Keratinocyte (primary cell): ENCODE results near the gene MMRN2. TPM values are rescaled to one million over a fixed set of nuclear protein-coding genes. Genes with fewer than 3 reads are reported as not detected.
"Not testable (repeated sequence)": the region's sequence is repeated elsewhere in the genome, so short reads cannot be mapped to it uniquely, and the experiment has no call there.

Source experiments
- DNase-seq: peaks from one replicate; pipeline ENCODE4 v3.0.0-alpha.2; 2011; ENCODE audit warnings: low read depth, missing footprints, low spot score
- FAIRE-seq: peaks from 2 replicates; lab custom pipeline; 2011; peaks lifted over from hg19 to GRCh38; lab: Jason Lieb, UNC
- H2AFZ ChIP-seq: 2 replicates; pipeline ENCODE4 v1.6.0; 2012; ENCODE audit warnings: low read length, control low read depth, inconsistent platforms; ENCODE audit not compliant: control insufficient read depth
- H3K27ac ChIP-seq: 2 replicates; pipeline ENCODE4 v1.5.1; 2011; ENCODE audit warnings: low read length; ENCODE audit not compliant: control insufficient read depth, insufficient read depth
- H3K27me3 ChIP-seq: 3 replicates; pipeline ENCODE4 v1.6.0; 2011; ENCODE audit warnings: low read length; ENCODE audit not compliant: control insufficient read depth, insufficient read depth; ENCODE audit errors: extremely low read depth
- H3K36me3 ChIP-seq, 2 experiments: 2 replicates in 1 of 2; 3 replicates in 1 of 2; pipeline ENCODE4 v1.5.1; 2011; ENCODE audit warnings: low read length in 2 of 2, mild to moderate bottlenecking in 1 of 2; ENCODE audit not compliant: control insufficient read depth in 2 of 2, insufficient read depth in 2 of 2; ENCODE audit errors: extremely low read depth in 1 of 2
- H3K4me1 ChIP-seq: 3 replicates; pipeline ENCODE4 v1.5.1; 2011; ENCODE audit warnings: low read length; ENCODE audit not compliant: control insufficient read depth, insufficient read depth; ENCODE audit errors: extremely low read depth
- H3K4me2 ChIP-seq: 3 replicates; pipeline ENCODE4 v1.6.0; 2011; ENCODE audit warnings: low read depth, low read length; ENCODE audit not compliant: control insufficient read depth, insufficient read depth; ENCODE audit errors: extremely low read depth
- H3K4me3 ChIP-seq, 3 experiments: fragments of 200-600 bp in 1 of 3; sonication (generic) in 1 of 3; 2 replicates in 2 of 3; 3 replicates in 1 of 3; pipeline ENCODE4 v1.5.1; 2011 to 2016; ENCODE audit warnings: low read length in 3 of 3, mild to moderate bottlenecking in 3 of 3, control low read depth in 2 of 3, inconsistent platforms in 1 of 3, low read depth in 1 of 3, mixed read lengths in 1 of 3, mixed run types in 1 of 3, moderate library complexity in 1 of 3; ENCODE audit not compliant: control insufficient read depth in 2 of 3, insufficient read depth in 2 of 3; ENCODE audit errors: extremely low read depth in 1 of 3
- H3K79me2 ChIP-seq: 2 replicates; pipeline ENCODE4 v1.6.0; 2012; ENCODE audit warnings: low read length; ENCODE audit not compliant: control insufficient read depth, insufficient read depth
- H3K9ac ChIP-seq: 3 replicates; pipeline ENCODE4 v1.6.0; 2011; ENCODE audit warnings: low read length; ENCODE audit not compliant: control insufficient read depth, insufficient read depth; ENCODE audit errors: extremely low read depth
- H3K9me1 ChIP-seq: 3 replicates; pipeline ENCODE4 v1.6.0; 2011; ENCODE audit warnings: low read length; ENCODE audit not compliant: control insufficient read depth, insufficient read depth; ENCODE audit errors: extremely low read depth
- H3K9me3 ChIP-seq: 2 replicates; pipeline ENCODE4 v1.5.1; 2012; ENCODE audit warnings: low read depth, low read length; ENCODE audit not compliant: control insufficient read depth
- H4K20me1 ChIP-seq: 3 replicates; pipeline ENCODE4 v1.6.0; 2011; ENCODE audit warnings: low read length; ENCODE audit not compliant: control insufficient read depth, insufficient read depth; ENCODE audit errors: extremely low read depth
- CTCF ChIP-seq, 3 experiments: IDR thresholded peaks in 1 of 3; conservative IDR thresholded peaks in 1 of 3; optimal IDR thresholded peaks in 1 of 3; 2 replicates in 2 of 3; 3 replicates in 1 of 3; pipeline versions ENCODE3 to v1.5.1; 2011; ENCODE audit warnings: low read length in 3 of 3, mild to moderate bottlenecking in 3 of 3, moderate library complexity in 2 of 3, control low read depth in 1 of 3, inconsistent platforms in 1 of 3; ENCODE audit not compliant: insufficient read depth in 2 of 3; ENCODE audit errors: extremely low read depth in 1 of 3
- EZH2 ChIP-seq: IDR thresholded peaks from one replicate; pipeline ENCODE4 v1.6.1; 2012; ENCODE audit warnings: inconsistent platforms, mild to moderate bottlenecking, low read length, moderate library complexity
- dilution Hi-C: fragments of 300-500 bp; cut with MboI; formaldehyde crosslinking; loops from one replicate; pipeline ENCODE4 v1.7.0; 2020; ENCODE audit warnings: low sequenced_read_pairs; ENCODE audit not compliant: extremely low pct_ligation_motif_present
- polyA plus RNA-seq, 5 experiments: library from polyadenylated mRNA; depleted of rRNA in 3 of 5; stranded (reverse) in 3 of 5; stranded (forward) in 1 of 5; unstranded in 1 of 5; fragments of >200 nt; gene quantifications; 1 replicate in 1 of 5; 2 replicates in 3 of 5; 3 replicates in 1 of 5; pipeline versions ENCODE4 v1.2.1 to v1.2.3, GENCODE V29; 2011 to 2012; ENCODE audit warnings: missing spikeins in 2 of 5, low read depth in 1 of 5, low replicate concordance in 1 of 5

Gene MMRN2
- polyA plus RNA-seq, 1 donor (not counting 4 experiments of a cell fraction or from before 2014, with no cell fraction given), result 13.8 TPM

- Histone ChIP-seq H3K27me3 (no peaks in the 10 kb centered on the region), H3K4me1 (peaks cover 12% of the 10 kb centered on the region), H3K4me3 (no peak overlapping the region), H3K9me3 (no peaks in the 10 kb centered on the region), H2AFZ (no peak overlapping the region), H3K9me1 (no peaks in the 10 kb centered on the region), H3K9ac (no peak overlapping the region), H3K36me3 (no peaks in the 10 kb centered on the region), H3K27ac (no peak overlapping the region), H3K4me2 (no peak overlapping the region), H4K20me1 (no peaks in the 10 kb centered on the region), H3K79me2 (no peaks in the 10 kb centered on the region)
- DNase-seq (no peak), FAIRE-seq (no peak)
- TF ChIP-seq CTCF (optimal IDR thresholded peaks at IDR 0.05 in 1 of 3, IDR thresholded peaks at IDR 0.05 in 1 of 3, conservative IDR thresholded peaks at IDR 0.05 in 1 of 3; ENCODE audit: extremely low read depth in 1 of 3, insufficient read depth in 2 of 3, low read length in 3 of 3) (no peak), EZH2 (no peak)
- dilution Hi-C loops, result no loop called here
Observed at GRCh38 chr10:86979977-86980448, 22.6 kb upstream of the MMRN2 start.

GRCh38 chr10:86979296-86979818 is 21.9 kb upstream of the MMRN2 start:
- no peak for TF ChIP-seq CTCF (optimal IDR thresholded peaks at IDR 0.05 in 1 of 3, IDR thresholded peaks at IDR 0.05 in 1 of 3, conservative IDR thresholded peaks at IDR 0.05 in 1 of 3; ENCODE audit: extremely low read depth in 1 of 3, insufficient read depth in 2 of 3, low read length in 3 of 3)
- TF ChIP-seq EZH2, result no peak
- no peaks in the 10 kb centered on the region for H3K36me3 ChIP-seq
- DNase-seq (no peak), FAIRE-seq (no peak)
- dilution Hi-C loops, result no loop called here
- H4K20me1 ChIP-seq, result no peaks in the 10 kb centered on the region
- no peaks in the 10 kb centered on the region for H3K27me3 ChIP-seq
- no peak overlapping the region for H3K9ac ChIP-seq
- no peak overlapping the region for H2AFZ ChIP-seq
- no peak overlapping the region for H3K4me3 ChIP-seq
- H3K4me1 ChIP-seq, result peaks cover 19% of the 10 kb centered on the region
- no peak overlapping the region for H3K27ac ChIP-seq
- H3K4me2 ChIP-seq, result no peak overlapping the region
- no peaks in the 10 kb centered on the region for H3K9me1 ChIP-seq
- H3K9me3 ChIP-seq, result no peaks in the 10 kb centered on the region
- H3K79me2 ChIP-seq, result no peaks in the 10 kb centered on the region

DNA sequence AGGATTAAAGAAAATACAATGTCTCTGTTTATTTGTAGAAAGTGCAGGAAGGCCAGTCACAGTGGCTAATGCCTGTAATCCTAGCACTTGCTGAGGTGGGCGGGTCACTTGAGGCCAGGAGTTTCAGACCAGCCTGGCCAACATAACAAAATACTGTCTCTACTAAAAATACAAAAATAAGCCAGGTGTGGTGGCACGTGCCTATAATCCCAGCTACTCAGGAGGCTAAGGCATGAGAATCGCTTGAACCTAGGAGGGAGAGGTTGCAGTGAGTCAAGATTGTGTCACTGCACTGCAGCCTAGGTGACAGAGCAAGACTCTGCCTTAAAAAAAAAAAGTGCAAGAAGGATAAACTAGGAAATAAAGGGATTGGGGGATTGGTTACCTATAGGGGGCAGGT is 21.0 kb upstream of the MMRN2 start:
- H3K27ac ChIP-seq, H3K79me2 ChIP-seq, H4K20me1 ChIP-seq, DNase-seq, H3K9me1 ChIP-seq, H3K4me3 ChIP-seq, H3K9ac ChIP-seq, H3K36me3 ChIP-seq, H3K4me2 ChIP-seq, FAIRE-seq, dilution Hi-C loops, H3K27me3 ChIP-seq, H2AFZ ChIP-seq, H3K9me3 ChIP-seq: not testable (repeated sequence)
- H3K4me1 ChIP-seq, result peaks cover 28% of the 10 kb centered on the region
